BE2C (cell line): ENCODE measurements around the gene ABCA6.

ENCODE experiments used
- DNase-seq: peaks from one replicate; pipeline ENCODE4 v3.0.0-alpha.2; 2020
- H3K27me3 ChIP-seq: fragments of 250-450 bp; sonication (Bioruptor Pico); 2 replicates; pipeline ENCODE4 v1.5.1; 2020; ENCODE audit warnings: mild to moderate bottlenecking
- H3K36me3 ChIP-seq: fragments of 250-450 bp; sonication (Bioruptor Pico); 2 replicates; pipeline ENCODE4 v1.5.1; 2020; ENCODE audit warnings: mild to moderate bottlenecking
- H3K4me1 ChIP-seq: fragments of 250-450 bp; sonication (Bioruptor Pico); 2 replicates; pipeline ENCODE4 v1.5.1; 2020
- H3K4me3 ChIP-seq: 2 replicates; pipeline ENCODE4 v1.5.1; 2011; ENCODE audit warnings: low read depth, low read length
- H3K9me3 ChIP-seq: fragments of 250-450 bp; sonication (Bioruptor Pico); 2 replicates; pipeline ENCODE4 v1.5.1; 2020
- TF ChIP-seq, protein P1 (sequence below): IDR thresholded peaks from 2 replicates; pipeline ENCODE4 v1.5.1; 2012; ENCODE audit warnings: mild to moderate bottlenecking, low read depth, low read length

ABCA6 gene

DNA sequence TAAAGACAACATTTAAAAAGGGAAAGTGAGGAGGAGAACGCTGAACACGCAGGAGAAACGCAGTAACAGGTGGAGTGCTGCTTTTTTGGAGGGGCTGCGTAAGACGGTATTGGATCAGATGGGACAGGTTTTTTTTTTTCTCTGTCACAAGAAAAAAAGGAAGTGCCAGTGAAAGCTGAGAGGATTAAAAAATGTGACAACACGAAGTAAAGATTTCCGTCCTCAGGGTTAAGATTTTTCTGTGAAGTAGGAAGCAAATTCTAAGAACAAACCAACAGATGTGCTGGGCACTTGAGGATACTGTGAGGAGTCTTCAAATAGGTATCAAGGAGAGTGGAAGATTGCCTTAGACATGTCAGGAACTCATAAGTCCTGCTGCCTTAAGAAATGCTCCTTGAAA, 75.2 kb downstream of the ABCA6 start:
- TF ChIP-seq, protein P1, sequence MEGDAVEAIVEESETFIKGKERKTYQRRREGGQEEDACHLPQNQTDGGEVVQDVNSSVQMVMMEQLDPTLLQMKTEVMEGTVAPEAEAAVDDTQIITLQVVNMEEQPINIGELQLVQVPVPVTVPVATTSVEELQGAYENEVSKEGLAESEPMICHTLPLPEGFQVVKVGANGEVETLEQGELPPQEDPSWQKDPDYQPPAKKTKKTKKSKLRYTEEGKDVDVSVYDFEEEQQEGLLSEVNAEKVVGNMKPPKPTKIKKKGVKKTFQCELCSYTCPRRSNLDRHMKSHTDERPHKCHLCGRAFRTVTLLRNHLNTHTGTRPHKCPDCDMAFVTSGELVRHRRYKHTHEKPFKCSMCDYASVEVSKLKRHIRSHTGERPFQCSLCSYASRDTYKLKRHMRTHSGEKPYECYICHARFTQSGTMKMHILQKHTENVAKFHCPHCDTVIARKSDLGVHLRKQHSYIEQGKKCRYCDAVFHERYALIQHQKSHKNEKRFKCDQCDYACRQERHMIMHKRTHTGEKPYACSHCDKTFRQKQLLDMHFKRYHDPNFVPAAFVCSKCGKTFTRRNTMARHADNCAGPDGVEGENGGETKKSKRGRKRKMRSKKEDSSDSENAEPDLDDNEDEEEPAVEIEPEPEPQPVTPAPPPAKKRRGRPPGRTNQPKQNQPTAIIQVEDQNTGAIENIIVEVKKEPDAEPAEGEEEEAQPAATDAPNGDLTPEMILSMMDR = no peak
- no peak for DNase-seq
- H3K4me1 ChIP-seq = no peaks in the 10 kb centered on the region
- H3K4me3 ChIP-seq = no peak overlapping the region
- no peaks in the 10 kb centered on the region for H3K27me3 ChIP-seq
- no peaks in the 10 kb centered on the region for H3K9me3 ChIP-seq
- no peaks in the 10 kb centered on the region for H3K36me3 ChIP-seq

DNA sequence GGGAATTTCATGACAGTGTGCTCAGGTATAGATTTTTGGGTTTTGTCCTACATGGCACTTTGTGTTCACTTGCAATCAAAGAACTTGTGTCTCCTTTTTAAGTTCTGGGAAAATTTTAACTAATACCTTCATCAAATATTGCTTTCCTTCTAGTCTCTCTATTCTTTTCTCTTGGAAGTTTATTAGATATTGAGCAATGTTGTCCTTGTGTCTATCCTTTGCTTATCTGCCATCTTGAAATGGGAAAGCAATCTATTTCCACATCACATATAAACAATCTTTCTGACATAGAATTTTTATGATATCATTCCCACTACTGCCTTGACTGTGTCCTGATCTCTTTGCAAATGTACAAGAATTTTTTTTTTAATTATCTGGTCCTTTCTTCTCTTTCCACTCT, 76.6 kb downstream of the ABCA6 start:
- Histone ChIP-seq H3K4me1 (no peaks in the 10 kb centered on the region), H3K9me3 (no peaks in the 10 kb centered on the region), H3K4me3 (no peak overlapping the region), H3K27me3 (no peaks in the 10 kb centered on the region), H3K36me3 (no peaks in the 10 kb centered on the region)
- TF ChIP-seq, protein P1 = no peak
- no peak for DNase-seq

DNA sequence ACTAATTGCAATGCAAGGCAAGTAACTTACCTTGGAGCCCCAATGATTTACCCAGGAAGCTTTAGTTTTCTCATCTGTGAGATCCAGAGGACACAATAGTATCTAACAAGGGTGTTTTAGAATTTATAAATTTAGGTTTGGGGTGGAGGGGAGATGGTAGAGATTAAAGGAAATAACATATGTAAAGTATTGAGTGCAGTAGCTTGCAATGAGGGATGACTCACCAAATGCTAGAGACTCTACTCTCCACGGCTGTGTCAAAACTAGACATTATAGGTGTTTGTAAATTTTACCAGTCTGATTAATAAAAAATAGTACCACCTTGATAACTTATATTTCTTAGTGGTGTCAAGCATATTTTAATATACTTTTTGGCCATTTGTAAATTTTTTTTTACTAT, 77.2 kb downstream of the ABCA6 start:
- DNase-seq = no peak
- no peaks in the 10 kb centered on the region for H3K9me3 ChIP-seq
- no peak overlapping the region for H3K4me3 ChIP-seq
- TF ChIP-seq, protein P1 = no peak
- no peaks in the 10 kb centered on the region for H3K4me1 ChIP-seq
- no peaks in the 10 kb centered on the region for H3K27me3 ChIP-seq
- no peaks in the 10 kb centered on the region for H3K36me3 ChIP-seq

DNA sequence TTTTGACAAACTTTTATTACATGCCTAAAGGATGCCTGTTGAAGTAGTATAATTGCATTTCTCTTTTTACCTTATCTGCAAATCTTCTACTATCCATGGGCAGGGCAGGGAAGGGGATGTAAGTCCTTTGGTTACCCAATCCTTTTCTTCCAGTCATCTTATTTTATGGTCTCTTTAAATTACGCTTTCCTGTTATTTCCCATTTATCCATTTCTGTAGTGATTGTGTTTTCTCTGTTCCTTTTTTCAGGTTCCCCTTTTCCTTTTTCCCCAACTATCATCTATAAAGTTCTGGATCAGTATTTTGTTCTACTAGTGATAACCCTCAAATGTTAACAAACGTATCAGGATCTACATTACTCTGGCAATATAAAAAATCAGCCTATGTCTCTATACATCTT, 77.7 kb downstream of the ABCA6 start:
- no peaks in the 10 kb centered on the region for H3K9me3 ChIP-seq
- H3K27me3 ChIP-seq = no peaks in the 10 kb centered on the region
- H3K4me1 ChIP-seq = no peaks in the 10 kb centered on the region
- DNase-seq = no peak
- no peak overlapping the region for H3K4me3 ChIP-seq
- no peaks in the 10 kb centered on the region for H3K36me3 ChIP-seq
- TF ChIP-seq, protein P1 = no peak

DNA sequence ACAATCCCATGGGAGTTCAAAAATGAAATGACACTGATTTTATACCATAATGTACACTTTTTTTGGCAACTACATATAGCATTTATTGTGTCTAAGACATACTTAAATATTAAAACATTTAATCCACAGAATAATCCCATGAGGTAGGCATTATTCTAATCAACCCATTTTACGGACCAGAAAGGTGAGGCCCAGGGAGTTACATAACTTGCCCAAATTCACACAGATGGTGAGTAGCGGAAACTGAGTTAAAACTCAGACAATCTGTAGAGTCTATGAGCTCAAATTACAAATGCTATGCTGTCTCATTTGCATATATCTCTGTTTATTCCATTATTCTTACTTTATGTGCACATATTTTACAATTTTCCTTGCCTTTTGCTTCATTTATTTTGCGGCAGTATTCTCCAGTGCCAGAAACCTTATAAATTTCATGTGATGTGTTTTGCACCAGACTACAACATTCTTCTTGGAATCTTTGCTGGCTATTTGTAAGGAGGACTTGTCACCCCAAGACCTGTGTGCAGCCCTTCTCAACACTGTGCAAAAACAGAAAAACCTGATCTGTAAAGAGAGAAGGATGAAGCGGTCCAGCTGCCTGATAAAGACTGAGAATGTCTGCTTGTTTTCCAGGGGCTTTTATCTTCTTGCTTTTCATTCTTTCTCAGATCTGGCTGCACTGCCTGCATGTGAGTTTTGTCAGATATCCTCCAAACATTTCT, 78.7 kb downstream of the ABCA6 start:
- DNase-seq = no peak
- Histone ChIP-seq H3K36me3 (no peaks in the 10 kb centered on the region), H3K27me3 (no peaks in the 10 kb centered on the region)

More for the DNA sequence above, 78.7 kb downstream of the ABCA6 start:
- H3K4me3 ChIP-seq = no peak overlapping the region
- TF ChIP-seq, protein P1 = no peak
- H3K9me3 ChIP-seq = no peaks in the 10 kb centered on the region
- H3K4me1 ChIP-seq = no peaks in the 10 kb centered on the region
